ENCODE results near the gene ANXA9. TPM values are rescaled to one million over a fixed set of nuclear protein-coding genes. Genes with fewer than 3 reads are reported as not detected.

ANXA9 gene
- total RNA-seq (2014; rRNA removed; shearing (Covaris generic)) (1.7 and 2.2 TPM in 2 replicates), polyA plus RNA-seq (2016; fragmentation: Nextera tagmentation; extraction: Ambion mirVana) (1.0 and 1.4 TPM in 2 replicates)
- long read RNA-seq, partial matches to known transcripts, result 0 of 3 reads
- long read RNA-seq, other reads (novel, unspliced or antisense), result 2 of 3 reads

GRCh38 chr1:150981805-150982712 is at the start of gene ANXA9:
Gene ANXA9, plus strand, starts transcription at chr1:150982292. Its CDS starts 814 bp downstream, at chr1:150983106.
- H2AFZ ChIP-seq, result peak within 1 kb of the TSS; percentile 70
- DNase-seq (ENCODE audit: low spot score), result peak; percentile 46

More at GRCh38 chr1:150981805-150982712, at the start of gene ANXA9:
- H3K4me1 ChIP-seq (ENCODE audit: insufficient read depth), result peaks cover 37% of the 10 kb centered on the region
- peak within 1 kb of the TSS; percentile 93 for H3K27ac ChIP-seq (ENCODE audit: low read depth)
- Mint-ChIP-seq H3K27me3 (ENCODE audit: insufficient read depth, low read depth, poor library complexity) (peaks cover 7% of the 10 kb centered on the region), H3K4me1 (peaks cover 40% of the 10 kb centered on the region), H3K4me3 (peak within 1 kb of the TSS; percentile 36), H3K36me3 (ENCODE audit: low read depth) (no peaks in the 10 kb centered on the region; the same call in 2 of the 3 replicates), H3K27ac (peak within 1 kb of the TSS; percentile 90), H3K9me3 (no peaks in the 10 kb centered on the region)
- H3F3A ChIP-seq (replicated peaks; ENCODE audit: low read depth), result peaks cover 13% of the 10 kb centered on the region
- no peaks in the 10 kb centered on the region for H4K20me1 ChIP-seq (replicated peaks; ENCODE audit: insufficient read depth)
- TF ChIP-seq, protein P1, sequence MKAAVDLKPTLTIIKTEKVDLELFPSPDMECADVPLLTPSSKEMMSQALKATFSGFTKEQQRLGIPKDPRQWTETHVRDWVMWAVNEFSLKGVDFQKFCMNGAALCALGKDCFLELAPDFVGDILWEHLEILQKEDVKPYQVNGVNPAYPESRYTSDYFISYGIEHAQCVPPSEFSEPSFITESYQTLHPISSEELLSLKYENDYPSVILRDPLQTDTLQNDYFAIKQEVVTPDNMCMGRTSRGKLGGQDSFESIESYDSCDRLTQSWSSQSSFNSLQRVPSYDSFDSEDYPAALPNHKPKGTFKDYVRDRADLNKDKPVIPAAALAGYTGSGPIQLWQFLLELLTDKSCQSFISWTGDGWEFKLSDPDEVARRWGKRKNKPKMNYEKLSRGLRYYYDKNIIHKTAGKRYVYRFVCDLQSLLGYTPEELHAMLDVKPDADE (IDR thresholded peaks at IDR 0.05), result no peak
- no peak for TF ChIP-seq EZH2 (IDR thresholded peaks at IDR 0.05; ENCODE audit: low read depth, unreplicated experiment)
- no peak for TF ChIP-seq ZNF114 (CRISPR knock-in tag; IDR thresholded peaks at IDR 0.05)
- TF ChIP-seq POLR2AphosphoS5 (IDR thresholded peaks at IDR 0.05; ENCODE audit: low read depth), result no peak
- no peak for TF ChIP-seq EZH2phosphoT487 (IDR thresholded peaks at IDR 0.05; ENCODE audit: unreplicated experiment)
- TF ChIP-seq JUNB (IDR thresholded peaks at IDR 0.05; ENCODE audit: unreplicated experiment), result no peak
- TF ChIP-seq ZNF331 (CRISPR knock-in tag; IDR thresholded peaks at IDR 0.05; ENCODE audit: low read depth), result no peak
- no peak for TF ChIP-seq NANOG (IDR thresholded peaks at IDR 0.05; ENCODE audit: borderline replicate concordance)
- no peak for TF ChIP-seq STAT1 (IDR thresholded peaks at IDR 0.05; ENCODE audit: unreplicated experiment)
- TF ChIP-seq, protein P2, sequence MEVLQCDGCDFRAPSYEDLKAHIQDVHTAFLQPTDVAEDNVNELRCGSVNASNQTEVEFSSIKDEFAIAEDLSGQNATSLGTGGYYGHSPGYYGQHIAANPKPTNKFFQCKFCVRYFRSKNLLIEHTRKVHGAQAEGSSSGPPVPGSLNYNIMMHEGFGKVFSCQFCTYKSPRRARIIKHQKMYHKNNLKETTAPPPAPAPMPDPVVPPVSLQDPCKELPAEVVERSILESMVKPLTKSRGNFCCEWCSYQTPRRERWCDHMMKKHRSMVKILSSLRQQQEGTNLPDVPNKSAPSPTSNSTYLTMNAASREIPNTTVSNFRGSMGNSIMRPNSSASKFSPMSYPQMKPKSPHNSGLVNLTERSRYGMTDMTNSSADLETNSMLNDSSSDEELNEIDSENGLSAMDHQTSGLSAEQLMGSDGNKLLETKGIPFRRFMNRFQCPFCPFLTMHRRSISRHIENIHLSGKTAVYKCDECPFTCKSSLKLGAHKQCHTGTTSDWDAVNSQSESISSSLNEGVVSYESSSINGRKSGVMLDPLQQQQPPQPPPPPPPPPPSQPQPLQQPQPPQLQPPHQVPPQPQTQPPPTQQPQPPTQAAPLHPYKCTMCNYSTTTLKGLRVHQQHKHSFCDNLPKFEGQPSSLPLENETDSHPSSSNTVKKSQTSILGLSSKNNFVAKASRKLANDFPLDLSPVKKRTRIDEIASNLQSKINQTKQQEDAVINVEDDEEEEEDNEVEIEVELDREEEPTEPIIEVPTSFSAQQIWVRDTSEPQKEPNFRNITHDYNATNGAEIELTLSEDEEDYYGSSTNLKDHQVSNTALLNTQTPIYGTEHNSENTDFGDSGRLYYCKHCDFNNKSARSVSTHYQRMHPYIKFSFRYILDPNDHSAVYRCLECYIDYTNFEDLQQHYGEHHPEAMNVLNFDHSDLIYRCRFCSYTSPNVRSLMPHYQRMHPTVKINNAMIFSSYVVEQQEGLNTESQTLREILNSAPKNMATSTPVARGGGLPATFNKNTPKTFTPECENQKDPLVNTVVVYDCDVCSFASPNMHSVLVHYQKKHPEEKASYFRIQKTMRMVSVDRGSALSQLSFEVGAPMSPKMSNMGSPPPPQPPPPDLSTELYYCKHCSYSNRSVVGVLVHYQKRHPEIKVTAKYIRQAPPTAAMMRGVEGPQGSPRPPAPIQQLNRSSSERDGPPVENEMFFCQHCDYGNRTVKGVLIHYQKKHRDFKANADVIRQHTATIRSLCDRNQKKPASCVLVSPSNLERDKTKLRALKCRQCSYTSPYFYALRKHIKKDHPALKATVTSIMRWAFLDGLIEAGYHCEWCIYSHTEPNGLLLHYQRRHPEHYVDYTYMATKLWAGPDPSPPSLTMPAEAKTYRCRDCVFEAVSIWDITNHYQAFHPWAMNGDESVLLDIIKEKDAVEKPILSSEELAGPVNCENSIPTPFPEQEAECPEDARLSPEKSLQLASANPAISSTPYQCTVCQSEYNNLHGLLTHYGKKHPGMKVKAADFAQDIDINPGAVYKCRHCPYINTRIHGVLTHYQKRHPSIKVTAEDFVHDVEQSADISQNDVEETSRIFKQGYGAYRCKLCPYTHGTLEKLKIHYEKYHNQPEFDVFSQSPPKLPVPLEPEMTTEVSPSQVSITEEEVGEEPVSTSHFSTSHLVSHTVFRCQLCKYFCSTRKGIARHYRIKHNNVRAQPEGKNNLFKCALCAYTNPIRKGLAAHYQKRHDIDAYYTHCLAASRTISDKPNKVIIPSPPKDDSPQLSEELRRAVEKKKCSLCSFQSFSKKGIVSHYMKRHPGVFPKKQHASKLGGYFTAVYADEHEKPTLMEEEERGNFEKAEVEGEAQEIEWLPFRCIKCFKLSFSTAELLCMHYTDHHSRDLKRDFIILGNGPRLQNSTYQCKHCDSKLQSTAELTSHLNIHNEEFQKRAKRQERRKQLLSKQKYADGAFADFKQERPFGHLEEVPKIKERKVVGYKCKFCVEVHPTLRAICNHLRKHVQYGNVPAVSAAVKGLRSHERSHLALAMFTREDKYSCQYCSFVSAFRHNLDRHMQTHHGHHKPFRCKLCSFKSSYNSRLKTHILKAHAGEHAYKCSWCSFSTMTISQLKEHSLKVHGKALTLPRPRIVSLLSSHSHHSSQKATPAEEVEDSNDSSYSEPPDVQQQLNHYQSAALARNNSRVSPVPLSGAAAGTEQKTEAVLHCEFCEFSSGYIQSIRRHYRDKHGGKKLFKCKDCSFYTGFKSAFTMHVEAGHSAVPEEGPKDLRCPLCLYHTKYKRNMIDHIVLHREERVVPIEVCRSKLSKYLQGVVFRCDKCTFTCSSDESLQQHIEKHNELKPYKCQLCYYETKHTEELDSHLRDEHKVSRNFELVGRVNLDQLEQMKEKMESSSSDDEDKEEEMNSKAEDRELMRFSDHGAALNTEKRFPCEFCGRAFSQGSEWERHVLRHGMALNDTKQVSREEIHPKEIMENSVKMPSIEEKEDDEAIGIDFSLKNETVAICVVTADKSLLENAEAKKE (CRISPR knock-in tag; IDR thresholded peaks at IDR 0.05), result no peak
- TF ChIP-seq, protein P3, sequence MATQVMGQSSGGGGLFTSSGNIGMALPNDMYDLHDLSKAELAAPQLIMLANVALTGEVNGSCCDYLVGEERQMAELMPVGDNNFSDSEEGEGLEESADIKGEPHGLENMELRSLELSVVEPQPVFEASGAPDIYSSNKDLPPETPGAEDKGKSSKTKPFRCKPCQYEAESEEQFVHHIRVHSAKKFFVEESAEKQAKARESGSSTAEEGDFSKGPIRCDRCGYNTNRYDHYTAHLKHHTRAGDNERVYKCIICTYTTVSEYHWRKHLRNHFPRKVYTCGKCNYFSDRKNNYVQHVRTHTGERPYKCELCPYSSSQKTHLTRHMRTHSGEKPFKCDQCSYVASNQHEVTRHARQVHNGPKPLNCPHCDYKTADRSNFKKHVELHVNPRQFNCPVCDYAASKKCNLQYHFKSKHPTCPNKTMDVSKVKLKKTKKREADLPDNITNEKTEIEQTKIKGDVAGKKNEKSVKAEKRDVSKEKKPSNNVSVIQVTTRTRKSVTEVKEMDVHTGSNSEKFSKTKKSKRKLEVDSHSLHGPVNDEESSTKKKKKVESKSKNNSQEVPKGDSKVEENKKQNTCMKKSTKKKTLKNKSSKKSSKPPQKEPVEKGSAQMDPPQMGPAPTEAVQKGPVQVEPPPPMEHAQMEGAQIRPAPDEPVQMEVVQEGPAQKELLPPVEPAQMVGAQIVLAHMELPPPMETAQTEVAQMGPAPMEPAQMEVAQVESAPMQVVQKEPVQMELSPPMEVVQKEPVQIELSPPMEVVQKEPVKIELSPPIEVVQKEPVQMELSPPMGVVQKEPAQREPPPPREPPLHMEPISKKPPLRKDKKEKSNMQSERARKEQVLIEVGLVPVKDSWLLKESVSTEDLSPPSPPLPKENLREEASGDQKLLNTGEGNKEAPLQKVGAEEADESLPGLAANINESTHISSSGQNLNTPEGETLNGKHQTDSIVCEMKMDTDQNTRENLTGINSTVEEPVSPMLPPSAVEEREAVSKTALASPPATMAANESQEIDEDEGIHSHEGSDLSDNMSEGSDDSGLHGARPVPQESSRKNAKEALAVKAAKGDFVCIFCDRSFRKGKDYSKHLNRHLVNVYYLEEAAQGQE (IDR thresholded peaks at IDR 0.05; ENCODE audit: unreplicated experiment), result no peak
- TF ChIP-seq, protein P4, sequence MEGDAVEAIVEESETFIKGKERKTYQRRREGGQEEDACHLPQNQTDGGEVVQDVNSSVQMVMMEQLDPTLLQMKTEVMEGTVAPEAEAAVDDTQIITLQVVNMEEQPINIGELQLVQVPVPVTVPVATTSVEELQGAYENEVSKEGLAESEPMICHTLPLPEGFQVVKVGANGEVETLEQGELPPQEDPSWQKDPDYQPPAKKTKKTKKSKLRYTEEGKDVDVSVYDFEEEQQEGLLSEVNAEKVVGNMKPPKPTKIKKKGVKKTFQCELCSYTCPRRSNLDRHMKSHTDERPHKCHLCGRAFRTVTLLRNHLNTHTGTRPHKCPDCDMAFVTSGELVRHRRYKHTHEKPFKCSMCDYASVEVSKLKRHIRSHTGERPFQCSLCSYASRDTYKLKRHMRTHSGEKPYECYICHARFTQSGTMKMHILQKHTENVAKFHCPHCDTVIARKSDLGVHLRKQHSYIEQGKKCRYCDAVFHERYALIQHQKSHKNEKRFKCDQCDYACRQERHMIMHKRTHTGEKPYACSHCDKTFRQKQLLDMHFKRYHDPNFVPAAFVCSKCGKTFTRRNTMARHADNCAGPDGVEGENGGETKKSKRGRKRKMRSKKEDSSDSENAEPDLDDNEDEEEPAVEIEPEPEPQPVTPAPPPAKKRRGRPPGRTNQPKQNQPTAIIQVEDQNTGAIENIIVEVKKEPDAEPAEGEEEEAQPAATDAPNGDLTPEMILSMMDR (conservative IDR thresholded peaks at IDR 0.05; ENCODE audit: low read depth in 2 of 2), result no peak
- no peak for TF ChIP-seq CREB1 (CRISPR knock-in tag; IDR thresholded peaks at IDR 0.05; ENCODE audit: low read depth)
- no peaks in the 10 kb centered on the region for H3K79me2 ChIP-seq (replicated peaks; ENCODE audit: insufficient read depth)
- no peaks in the 10 kb centered on the region for H3K36me3 ChIP-seq (ENCODE audit: insufficient read depth)
- H3K27me3 ChIP-seq (ENCODE audit: insufficient read depth), result no peaks in the 10 kb centered on the region
- H3K4me2 ChIP-seq, result peak within 1 kb of the TSS; percentile 75
- H3K9me2 ChIP-seq (ENCODE audit: insufficient read depth), result no peaks in the 10 kb centered on the region
- peak; percentile 19 for ATAC-seq
- peak within 1 kb of the TSS; percentile 30 for H3K4me3 ChIP-seq
